Measurements from ENCODE around the gene SH3RF3.

SH3RF3 gene

DNA sequence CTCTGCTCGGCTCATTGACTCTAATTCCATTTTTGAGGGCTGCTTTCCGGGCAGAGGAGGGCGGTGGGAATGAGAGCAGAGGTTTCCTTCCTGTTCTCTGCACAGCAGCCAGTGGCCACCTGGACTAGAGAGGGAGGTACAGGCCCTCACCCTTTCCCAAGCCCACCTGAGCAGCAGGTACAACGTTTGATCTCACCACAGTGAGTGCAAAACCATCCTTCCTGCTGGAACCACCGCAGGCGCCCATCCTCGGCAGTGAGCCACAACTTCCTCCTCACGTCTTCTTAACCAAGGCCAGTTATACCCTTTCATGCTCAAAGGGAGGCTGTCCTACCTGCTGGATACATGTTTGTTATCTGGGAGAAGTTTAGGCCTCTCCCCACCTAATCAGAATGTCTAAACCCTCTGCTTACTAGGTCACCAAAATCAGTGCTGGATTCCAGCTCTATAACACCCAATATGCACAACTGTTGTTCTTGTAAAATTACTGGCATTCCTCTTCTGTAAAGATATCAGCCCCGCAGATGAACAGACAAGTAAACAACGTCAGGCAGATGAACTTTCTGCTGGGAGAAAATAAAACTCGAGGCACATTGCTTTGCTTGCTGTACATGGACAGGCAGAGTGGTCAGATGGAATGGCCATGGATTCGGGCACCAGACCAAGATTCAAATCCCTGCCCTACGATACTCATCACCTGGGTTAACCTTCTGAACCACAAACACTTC, 191.4 kb downstream of the SH3RF3 start:
- DNase-seq: no peak

DNA sequence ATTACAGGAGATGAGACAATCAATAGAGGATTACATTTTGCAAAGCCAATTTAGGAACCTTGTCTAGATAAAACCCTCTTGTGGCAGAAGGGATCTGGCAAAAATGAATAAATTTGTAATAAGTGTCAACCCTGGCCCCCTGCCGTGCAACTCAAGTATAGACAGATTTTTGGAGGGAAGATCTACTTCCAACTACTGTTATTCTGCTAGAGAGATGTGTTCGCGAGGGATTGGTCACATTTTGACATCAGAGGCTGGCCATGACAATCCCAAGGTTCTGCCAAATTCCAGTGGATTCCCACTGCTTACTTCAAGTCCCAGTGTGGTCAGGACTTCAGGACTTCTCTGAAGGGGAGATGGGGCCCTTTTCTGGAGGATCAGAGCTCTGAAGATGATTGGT, 192.6 kb downstream of the SH3RF3 start:
- no peak for DNase-seq

DNA sequence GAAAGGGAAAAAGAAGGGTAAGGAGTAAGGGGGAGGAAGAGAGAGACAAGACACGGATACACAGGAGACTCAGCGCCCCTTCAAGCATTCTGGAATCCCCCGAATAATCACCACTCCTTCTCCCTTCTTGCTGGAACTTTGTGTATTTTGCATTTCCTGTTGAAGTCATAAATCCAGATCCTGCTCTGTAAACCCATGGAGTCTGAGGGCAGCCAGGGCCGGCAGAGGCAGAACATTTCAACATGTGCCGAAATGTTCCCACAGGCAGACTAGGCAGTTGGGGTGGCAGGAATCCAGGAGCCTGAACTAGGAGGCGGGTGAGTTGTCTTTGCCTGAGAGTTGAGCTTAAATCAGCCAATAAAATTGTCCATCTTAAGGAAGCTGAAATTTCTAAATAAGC, 193.1 kb downstream of the SH3RF3 start:
- no peak for DNase-seq

DNA sequence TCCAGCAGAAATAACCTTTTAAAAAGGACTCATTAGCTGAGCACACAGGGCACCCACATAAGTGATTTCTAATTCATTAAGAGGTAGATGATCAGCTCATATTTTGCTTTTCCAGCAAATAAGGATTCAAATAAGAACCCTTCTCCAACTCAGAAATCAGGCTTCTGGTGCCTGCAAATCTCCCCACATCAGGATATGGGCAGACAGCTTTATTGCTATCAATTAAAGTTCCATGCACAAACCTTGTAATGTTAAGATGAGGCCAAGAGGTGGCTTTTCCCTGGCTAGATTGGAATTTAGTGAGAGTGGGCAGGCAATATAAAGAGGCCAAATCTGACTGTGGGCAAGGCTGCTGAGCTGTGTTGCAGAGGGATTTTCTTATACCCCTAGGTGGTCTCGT, 193.6 kb downstream of the SH3RF3 start:
- DNase-seq: no peak

DNA sequence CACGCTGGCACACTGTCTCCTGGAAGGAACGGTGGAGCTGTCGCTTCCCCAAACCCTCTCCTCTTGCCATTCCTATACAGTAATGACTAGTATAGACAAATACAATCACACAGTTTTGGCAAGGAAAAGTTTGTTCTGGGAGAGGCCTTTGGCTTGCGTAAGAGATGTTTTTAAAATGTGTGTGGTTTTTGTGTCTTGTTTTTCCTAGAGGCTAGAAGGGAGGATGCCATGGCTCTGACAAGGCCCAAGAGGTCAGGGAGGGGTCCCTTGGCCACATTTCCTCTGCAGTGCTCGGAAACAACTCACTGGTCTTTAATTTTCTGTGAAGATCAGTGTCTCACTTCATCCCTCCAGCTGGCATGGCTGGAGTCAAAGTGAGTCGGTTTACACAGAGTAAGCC, 195.9 kb downstream of the SH3RF3 start:
- DNase-seq: no peak

DNA sequence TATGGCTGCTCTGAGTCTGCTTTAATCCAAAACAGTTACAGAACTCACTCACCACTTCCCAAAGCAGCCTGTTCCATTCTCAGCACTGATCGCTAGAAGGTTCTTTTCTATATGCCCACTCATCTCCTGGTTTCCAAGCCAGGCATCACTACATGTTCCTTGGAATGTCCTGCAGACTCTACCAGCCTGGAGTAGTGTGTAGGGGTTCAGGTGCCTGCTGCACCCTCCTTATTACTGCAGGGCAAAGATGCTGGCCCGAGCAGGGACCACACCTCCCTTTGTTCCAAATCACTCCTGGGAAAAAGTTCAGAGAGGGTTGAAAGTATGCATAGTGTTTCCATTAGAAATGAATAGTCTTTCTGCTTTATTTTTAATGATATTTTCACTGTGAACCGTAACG, 196.6 kb downstream of the SH3RF3 start:
- DNase-seq: no peak

DNA sequence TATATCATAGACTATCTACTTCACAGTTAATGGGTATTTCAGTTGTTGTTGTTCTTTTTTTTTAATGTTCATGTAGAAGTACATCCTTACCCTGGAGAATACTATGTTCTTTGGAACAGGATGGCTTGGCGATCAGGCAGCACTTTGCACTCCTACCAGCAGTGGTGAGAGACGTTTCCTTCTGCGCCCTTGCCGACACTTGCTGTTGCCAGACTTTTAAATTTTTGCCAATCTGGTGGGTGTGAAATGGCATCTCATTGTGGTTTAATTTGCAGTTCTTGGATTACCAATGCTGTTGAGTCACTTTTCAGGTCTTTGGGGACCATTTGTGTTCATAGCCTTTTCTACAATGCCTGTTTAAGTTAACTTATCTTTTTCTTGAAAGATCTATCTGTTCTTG, 197.3 kb downstream of the SH3RF3 start:
- DNase-seq: no peak

DNA sequence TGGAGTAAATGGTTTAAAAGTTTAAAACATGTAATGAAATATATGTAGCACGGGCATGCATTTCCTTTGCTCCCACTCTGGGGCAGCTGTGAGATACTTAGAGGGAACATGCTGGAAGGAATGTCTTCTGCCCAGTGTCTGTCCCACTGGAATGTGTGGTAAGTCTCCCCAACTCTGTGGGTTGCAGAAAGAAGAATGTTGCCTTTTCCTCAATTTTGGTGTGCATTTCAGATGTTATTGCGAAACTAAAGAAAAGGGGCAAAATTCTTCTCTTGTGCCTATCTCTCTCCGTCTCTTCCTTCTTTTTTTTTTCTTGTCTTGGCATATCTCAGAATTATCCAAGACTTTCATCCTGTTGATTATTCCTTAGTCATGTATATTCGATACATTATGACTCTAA, 201.1 kb downstream of the SH3RF3 start:
- DNase-seq: no peak

DNA sequence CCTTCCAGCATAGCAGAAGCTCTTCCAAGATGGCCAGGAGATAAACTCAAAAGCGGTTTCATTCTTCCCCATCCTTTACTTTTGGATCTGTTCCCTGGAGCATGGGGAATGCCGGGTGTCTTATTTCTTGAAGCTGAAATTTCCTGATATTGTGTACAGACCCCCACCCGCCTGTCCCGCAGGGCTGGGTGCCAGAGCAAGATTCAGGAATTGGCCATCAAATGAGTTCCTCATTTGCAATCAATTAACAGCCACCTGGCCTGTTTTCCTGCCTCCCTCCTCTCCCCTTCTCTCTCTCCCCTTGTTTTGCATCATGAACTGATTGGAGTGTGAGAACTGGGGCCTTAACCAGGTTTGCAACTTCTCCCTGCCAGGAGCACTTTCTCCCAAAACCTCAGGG, 202.1 kb downstream of the SH3RF3 start:
- DNase-seq: no peak

DNA sequence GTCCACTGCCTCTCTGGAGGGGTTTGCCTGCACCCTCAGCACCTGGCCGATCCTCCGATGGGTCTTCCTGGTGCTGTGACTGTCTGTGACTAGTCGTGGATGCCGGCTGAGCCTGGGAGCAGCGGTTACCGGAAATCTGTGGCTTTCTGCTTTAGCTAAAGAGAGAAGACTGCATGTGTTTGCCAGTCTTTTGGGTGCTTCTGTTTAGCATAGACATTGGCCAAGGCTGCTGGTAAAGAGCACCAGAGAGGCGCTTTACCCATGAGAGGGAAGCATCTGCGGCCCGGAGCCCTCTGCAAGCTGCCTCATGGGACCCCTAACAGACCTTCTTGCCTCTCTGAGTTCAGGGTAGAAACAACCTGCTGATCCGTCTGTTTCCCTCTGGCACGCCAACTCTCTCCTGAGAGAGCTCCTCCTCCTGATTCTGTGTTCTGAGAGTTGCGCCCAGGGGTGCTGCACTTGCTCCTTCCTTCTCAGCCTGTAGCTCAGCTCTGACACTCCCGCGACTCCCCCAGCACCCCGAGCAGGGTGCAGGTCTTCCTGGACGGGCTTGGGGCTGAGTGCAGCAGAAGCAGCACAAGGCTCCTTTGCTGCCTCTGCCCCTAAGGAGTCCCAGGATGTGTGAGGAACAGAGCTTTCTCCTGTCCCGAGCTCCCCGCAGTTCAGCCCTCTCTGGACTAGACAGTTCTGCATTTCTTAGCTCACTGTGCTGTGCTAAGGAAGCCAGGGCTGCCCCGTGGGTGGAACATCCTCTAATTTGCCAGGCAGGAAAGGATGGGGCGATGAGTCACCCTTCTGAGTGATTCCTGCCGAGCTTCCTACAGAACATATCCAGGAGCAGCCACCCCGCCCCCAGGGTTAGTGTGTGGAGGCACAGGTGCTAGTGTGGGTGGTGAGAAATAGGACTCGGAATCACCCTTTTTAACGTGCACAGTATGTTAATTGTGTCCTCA, 203.2 kb downstream of the SH3RF3 start:
- no peak for DNase-seq

DNA sequence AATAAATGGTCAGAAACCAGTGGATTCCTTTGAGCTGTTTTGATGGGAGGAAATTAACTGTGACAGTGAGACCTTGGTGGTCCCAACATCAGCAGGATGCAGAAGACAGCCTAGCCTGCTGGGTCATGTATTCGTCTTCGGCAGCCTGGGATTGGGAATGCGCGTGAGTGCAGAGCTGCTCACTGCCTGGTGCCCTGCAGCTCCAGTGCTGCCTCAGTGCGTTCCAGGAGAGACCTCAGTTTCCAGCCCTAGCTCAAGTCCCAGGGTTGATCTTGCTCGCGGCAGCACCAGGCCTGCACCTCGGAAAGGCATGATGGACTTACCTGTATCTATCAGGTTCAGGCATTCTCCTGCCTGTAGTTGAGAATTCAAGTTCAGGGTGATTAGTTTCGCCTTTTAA, 203.9 kb downstream of the SH3RF3 start:
- no peak for DNase-seq

DNA sequence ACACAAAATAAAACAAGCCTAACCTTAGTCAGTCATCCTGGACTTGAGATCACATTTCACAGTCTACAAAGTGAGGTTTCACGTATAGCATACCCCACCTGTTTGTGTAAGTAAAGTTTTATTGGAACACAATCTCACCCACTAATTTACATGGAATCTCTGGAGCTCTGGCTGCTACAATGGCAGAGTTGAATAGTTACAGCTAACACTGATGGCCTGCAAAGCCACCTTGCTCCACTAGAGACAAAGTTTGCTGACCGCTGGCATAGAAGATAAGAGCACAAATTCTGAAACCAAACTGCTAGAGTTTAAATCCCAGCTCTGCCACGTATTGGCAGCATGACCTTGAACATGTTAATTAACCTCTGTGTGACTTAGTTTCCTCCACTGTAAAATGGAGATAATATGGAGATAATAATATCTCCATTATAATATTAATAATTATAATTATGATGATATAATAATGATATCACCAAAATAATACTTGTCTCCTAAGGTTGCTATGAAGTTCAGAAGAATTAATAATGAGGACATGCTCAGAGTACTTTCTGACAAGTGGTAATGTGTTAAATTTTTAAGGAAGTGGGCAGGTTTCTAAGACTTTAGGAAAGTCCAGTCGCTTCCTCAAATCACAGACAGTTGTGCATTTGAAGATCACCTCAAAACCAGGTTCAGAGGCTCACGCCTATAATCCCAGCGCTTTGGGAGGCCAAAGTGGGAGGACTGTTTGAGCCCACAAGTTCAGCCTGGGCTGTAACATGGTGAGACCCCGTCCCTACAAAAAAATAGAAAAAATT, 204.6 kb downstream of the SH3RF3 start:
- DNase-seq: no peak

DNA sequence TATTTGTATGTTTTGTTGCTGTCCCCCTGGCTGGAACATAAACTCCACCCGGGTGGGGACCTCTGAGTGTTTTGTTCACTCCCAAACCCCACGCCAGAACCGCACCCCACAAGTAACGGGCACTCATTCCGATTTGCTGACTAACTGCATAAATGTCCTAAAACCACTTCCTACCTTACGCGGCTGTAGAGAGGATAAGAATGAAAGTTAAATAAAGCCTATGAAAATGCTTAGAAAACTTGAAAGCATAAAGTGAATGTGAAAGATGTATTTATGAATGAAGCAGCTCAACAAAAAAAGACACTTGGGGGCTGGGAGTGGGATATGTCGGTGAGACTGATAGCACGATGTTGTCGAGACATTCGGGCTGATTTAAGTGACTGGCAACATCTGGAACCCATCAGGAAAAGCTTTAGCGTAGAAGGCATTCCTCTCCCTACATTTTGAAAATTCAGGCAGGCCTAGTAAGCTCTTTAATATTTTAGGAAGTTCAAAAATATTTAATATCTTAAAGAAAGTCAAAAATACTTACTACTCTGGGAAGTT, 206.7 kb downstream of the SH3RF3 start:
- DNase-seq: no peak

DNA sequence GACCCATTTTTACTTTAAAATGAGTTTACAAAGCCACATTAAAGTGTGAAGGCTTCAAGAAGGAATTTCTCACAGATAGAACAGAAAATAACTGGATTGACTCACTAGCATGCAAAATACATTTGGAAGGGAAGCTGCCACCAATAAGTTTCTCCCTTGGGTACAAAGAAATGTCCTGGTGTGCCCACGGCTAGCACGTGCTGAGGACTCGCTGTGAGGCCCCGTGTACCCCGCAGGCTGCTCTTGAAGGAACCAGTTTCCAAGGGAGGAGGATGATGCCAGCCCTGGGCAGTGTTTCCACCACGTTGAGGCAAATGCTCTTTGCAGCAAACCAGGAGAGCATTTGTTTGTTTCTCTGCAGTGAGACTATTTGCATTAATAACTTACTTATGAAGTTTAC, 207.3 kb downstream of the SH3RF3 start:
- no peak for DNase-seq

DNA sequence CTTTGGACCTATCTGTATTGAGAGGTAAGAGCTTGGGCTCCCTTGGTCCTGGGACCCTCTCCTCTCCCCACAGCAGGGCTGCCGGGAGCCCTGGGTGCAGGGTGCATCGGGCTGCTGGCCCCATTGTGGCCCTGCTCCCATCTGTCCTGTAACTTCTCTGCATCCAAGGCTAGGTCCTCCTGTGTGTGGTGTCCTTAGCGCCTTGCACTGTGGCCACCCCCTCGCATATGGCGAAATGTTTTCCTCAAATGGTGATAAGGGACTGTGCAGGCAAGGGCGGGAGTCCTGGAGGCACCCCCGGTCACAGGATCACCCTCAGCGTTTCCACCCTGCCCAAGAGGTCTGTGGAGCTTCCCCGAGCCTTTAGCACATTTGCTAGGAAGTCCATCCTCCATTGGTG, 208.2 kb downstream of the SH3RF3 start:
- no peak for DNase-seq

DNA sequence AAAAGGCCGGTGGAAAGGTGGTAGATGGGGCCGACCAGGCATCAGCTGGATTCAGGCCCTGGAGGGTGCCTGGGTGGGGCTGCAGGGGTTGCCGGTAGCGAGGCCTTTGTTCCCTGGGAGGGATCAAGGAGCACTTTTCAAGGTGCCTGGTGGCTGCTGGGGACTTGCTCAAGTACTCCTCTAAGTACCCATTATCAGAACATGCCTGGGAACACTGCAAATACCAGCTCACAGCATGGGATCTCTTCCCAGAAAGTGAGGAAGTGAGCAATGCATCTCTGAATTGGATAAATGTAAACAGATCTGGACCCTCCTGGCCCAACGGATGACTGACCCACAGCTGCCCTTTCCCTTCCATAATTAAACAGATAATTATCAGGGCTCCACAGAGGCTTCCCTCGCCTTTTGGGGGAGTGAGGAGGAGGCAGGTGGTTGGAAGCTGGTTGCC, 210.5 kb downstream of the SH3RF3 start:
- no peak for DNase-seq

DNA sequence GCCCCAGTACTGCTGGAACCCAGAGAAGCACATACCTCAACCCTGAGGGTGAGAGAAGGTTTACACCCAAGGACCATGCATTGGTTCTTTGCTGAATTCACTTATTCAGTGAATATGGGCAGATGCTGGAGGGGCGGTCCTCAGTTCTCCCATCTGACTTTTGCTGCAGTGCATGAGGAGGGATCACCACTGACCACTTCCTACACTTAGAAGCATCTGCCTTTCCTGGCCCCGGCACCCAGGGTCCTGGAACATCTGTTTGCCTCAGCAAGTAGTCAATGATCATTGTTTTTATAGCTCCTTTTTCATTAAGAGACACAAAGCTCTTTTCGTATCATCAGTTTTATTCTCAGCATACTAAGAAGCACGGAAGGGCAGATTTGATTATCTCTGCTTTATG, 211.4 kb downstream of the SH3RF3 start:
- DNase-seq: no peak

DNA sequence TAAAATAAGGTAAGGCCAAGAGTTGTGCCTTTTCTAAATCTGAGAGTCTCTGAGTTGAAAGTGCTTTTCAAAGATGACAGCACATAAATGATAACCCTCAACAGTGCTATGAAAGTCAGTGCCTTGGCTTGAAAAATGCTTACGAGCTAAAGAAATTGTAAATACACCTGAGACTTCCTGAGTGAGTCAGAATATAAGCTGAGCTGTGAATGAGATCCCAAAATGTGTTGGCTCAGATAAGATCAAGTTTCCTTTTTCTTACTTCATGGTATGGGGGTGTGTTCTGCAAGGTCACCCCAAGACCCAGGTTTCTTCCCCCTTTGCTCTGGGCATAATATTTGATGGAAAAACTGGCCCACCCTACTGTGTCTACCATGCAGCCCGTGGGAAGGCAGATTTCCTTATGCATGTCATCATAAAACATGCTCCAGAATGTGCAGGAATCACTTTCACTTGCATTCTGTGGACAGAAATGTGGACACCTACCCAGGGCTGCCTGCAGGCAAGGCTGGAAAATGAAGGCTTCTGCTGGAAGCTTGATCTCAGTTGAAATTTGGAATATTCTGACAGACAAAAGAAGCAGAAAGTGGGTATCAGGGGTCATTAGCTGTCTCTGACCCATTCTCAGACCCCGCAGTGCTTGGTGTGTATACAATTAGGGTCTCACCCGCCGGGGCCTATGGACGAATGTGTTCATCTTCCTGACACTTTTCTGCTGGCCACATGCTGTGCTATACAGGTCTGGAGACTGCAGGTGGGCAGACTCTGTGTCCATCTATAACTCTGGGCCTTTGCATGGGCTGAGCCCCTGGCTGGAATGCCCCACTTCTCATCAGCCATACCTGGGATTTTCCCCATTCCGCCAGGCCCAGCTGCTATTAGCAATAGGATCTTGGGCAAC, 212.6 kb downstream of the SH3RF3 start:
- no peak for DNase-seq

DNA sequence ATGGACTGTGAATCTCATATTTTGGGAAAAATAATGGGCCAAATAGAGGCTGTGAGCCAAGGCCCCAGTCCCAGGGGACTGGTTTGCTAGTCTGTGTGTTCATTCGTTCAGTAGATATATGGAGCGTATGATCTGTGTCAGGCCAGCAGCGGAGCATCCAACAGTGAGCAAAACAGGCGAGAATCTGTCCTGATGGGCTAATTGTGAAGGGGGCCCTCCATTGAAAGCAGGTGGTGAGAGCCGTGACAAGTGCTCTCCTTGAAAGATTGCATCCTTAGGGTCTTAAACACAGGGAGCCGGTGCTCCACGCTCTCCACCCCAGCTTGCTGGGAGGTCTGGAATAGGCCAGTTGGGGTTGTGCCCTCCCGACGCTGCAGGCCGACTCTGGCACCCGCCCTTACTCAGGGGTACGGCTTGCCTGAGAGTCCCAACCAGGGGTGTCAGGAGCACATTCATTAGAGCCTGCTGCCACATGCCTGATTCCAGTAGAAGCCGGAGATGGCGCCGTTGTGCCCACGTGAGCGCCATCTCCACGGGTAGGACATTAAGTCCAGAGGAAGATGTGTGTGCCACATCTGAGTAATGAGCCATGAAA, 213.3 kb downstream of the SH3RF3 start:
- DNase-seq: no peak

DNA sequence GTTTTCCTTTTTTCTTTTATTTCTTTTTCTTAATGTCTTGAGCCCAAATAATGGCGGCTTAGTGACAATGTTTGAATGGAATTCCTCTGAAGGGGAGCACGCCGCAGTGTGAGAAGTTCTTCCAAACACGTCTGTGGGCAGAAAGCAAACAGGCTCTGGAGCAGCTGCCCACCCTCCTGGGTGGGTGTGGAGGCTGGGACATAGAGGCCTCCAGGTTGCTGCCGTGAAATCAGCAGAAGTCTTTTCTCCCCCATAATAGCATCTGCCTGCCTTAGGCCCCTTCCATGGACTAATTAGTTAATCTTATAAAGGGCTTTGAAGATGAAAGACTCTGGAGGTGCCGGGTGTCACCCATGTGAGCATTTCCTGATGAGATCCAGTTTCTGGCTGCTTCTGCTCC, 213.9 kb downstream of the SH3RF3 start:
- DNase-seq: no peak

DNA sequence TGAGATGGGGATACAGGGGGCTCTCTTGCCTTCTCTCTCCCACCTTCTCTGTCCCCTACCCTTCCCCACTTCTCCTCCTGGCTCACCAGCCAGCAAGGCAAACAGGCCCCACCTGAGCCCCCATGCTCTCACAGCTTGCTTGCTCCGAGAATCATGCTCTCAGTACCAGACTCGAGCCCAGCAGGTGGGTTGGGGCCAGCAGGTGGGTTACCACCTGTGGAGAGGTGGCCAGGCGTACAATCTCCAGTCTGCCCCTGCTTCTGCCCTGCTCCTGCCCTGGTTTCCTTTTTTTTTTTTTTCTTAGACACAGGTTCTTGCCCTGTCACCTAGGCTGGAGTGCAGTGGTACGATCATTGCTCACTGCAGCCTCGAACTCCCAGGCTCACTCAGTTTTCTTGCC, 214.5 kb downstream of the SH3RF3 start:
- no peak for DNase-seq

Measured in effector CD8-positive, alpha-beta T cell (primary cell).